ENCODE measurements around the gene TRIO.

The TRIO gene

DNA sequence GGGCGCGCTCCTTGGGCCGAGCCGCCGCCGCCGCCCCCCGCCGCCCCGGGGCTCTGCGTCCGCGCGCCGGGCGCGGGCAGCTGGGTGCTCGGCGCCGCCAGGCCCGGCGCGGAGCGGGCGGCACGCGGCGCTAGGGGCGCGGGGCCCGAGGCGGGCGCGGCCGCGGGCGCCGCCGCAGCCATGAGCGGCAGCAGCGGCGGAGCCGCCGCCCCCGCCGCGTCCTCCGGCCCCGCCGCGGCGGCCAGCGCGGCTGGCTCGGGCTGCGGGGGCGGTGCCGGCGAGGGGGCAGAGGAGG lies 351 bp downstream of the TRIO start:
- H3K4me1 ChIP-seq, result peaks cover 8% of the 10 kb centered on the region
- no peaks in the 10 kb centered on the region for H3K9me3 ChIP-seq (ENCODE audit: control insufficient read depth, low read length)

DNA sequence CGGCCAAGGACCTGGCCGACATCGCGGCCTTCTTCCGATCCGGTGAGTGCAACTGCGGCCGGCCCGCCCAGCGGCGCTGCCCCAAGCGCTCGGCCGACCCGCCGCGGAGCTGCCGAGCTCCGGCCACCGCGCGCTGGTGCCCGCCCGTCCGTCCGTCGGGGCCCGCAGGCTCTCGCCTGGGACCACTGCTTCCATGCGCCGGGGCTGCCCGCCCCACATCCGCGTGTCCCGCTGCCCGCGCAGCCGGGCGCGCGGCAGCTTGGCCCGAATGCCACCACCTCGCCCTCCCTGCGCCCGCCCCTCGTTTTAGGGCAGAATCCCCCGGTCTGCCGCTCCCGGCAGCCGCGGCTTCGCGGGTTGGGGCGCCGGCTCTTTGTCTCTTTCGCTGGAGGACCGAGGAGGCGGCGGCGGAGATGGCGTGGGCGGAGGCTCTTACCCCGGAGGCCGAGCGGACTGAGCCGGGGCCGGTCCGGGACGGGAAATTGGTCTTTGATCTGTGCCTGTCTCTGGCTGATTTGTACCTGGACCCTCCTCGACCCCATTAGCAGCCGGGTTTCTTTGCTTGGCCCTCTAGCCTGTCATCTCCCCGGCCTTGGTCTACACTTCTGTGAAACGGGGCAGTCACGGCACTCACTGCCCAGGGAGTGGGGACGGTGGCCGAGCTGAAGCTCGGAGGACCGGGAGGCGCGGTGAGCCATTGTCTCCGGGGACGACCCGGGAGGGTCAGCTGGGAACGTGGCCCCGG lies 871 bp downstream of the TRIO start:
- H3K79me2 ChIP-seq, result peaks cover 21% of the 10 kb centered on the region
- H2AFZ ChIP-seq, result peak overlapping the region; percentile 80
- H3K9me3 ChIP-seq (ENCODE audit: control insufficient read depth, low read length), result no peaks in the 10 kb centered on the region
- peaks cover 8% of the 10 kb centered on the region for H3K4me1 ChIP-seq
- H3K4me3 ChIP-seq (ENCODE audit: low read depth, low read length), result peak overlapping the region; percentile 65
- H3K9ac ChIP-seq, result peak overlapping the region; percentile 49
- H3K36me3 ChIP-seq (ENCODE audit: control insufficient read depth, insufficient read depth, low read length), result no peaks in the 10 kb centered on the region
- TF ChIP-seq, protein P1, sequence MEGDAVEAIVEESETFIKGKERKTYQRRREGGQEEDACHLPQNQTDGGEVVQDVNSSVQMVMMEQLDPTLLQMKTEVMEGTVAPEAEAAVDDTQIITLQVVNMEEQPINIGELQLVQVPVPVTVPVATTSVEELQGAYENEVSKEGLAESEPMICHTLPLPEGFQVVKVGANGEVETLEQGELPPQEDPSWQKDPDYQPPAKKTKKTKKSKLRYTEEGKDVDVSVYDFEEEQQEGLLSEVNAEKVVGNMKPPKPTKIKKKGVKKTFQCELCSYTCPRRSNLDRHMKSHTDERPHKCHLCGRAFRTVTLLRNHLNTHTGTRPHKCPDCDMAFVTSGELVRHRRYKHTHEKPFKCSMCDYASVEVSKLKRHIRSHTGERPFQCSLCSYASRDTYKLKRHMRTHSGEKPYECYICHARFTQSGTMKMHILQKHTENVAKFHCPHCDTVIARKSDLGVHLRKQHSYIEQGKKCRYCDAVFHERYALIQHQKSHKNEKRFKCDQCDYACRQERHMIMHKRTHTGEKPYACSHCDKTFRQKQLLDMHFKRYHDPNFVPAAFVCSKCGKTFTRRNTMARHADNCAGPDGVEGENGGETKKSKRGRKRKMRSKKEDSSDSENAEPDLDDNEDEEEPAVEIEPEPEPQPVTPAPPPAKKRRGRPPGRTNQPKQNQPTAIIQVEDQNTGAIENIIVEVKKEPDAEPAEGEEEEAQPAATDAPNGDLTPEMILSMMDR (IDR thresholded peaks at IDR 0.05), result no peak
- peak overlapping the region; percentile 83 for H3K27ac ChIP-seq
- no peaks in the 10 kb centered on the region for H3K27me3 ChIP-seq (ENCODE audit: control insufficient read depth, insufficient read depth, low read length)
- peak overlapping the region; percentile 91 for H3K4me2 ChIP-seq (ENCODE audit: low read length)

More for the DNA sequence above, 351 bp downstream of the TRIO start:
- no peaks in the 10 kb centered on the region for H3K27me3 ChIP-seq (ENCODE audit: control insufficient read depth, insufficient read depth, low read length)
- TF ChIP-seq, protein P1 (IDR thresholded peaks at IDR 0.05), result no peak
- no peak overlapping the region for H3K4me3 ChIP-seq (ENCODE audit: low read depth, low read length)
- H3K9ac ChIP-seq, result no peak overlapping the region
- H3K79me2 ChIP-seq, result peaks cover 16% of the 10 kb centered on the region
- no peaks in the 10 kb centered on the region for H3K36me3 ChIP-seq (ENCODE audit: control insufficient read depth, insufficient read depth, low read length)
- H3K4me2 ChIP-seq (ENCODE audit: low read length), result no peak overlapping the region
- no peak overlapping the region for H3K27ac ChIP-seq
- H2AFZ ChIP-seq, result no peak overlapping the region

DNA sequence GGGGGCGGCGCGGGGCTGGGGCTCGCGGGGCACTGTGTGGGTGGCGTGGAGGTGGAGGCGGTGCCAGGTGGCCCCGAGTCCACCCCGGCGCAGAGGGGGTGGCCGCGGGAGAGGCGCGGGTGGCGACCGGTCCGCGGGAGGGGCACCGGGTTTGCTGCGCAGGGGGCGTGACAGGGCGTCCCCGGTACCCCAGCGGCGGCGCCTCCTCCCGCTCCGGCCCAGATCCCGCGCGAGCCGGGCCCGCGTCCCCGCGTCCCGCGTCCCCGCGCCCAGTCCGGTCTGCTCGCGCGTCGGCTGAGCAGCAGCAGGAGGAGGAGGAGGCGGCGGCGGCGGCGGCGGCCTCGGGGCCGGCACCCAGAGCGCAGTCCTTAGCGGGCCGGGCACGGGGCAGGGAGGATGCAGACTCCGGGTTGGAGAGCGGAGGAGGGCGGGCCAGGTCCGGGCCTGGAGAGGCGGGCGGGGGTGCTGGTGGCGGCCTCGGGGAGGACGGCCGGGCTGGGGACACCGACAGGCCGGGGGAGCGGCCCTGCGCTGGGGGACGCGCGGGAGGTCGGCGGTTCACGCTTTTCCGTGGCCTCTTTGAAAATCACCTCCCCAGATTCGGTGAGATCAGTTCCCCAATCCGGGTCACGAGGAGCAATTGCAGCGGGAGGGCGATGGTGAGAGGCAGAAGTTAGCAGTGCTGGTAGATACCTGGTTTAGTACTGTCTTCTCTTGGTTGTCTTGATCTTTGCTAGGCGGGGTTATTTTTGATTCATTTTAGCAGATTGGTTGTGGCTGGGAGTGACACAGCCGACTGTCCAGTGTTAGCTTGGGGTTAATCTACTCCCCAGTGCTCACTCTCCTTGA lies 1.7 kb downstream of the TRIO start:
- no peaks in the 10 kb centered on the region for H3K9me3 ChIP-seq (ENCODE audit: control insufficient read depth, low read length)
- H3K4me3 ChIP-seq (ENCODE audit: low read depth, low read length), result peak overlapping the region; percentile 65
- H3K27ac ChIP-seq, result peak overlapping the region; percentile 83
- H3K4me2 ChIP-seq (ENCODE audit: low read length), result peak overlapping the region; percentile 91
- no peaks in the 10 kb centered on the region for H3K27me3 ChIP-seq (ENCODE audit: control insufficient read depth, insufficient read depth, low read length)
- peak overlapping the region; percentile 49 for H3K9ac ChIP-seq
- TF ChIP-seq, protein P1 (IDR thresholded peaks at IDR 0.05), result no peak
- H3K4me1 ChIP-seq, result peaks cover 8% of the 10 kb centered on the region
- peak overlapping the region; percentile 80 for H2AFZ ChIP-seq
- peaks cover 29% of the 10 kb centered on the region for H3K79me2 ChIP-seq
- no peaks in the 10 kb centered on the region for H3K36me3 ChIP-seq (ENCODE audit: control insufficient read depth, insufficient read depth, low read length)

DNA sequence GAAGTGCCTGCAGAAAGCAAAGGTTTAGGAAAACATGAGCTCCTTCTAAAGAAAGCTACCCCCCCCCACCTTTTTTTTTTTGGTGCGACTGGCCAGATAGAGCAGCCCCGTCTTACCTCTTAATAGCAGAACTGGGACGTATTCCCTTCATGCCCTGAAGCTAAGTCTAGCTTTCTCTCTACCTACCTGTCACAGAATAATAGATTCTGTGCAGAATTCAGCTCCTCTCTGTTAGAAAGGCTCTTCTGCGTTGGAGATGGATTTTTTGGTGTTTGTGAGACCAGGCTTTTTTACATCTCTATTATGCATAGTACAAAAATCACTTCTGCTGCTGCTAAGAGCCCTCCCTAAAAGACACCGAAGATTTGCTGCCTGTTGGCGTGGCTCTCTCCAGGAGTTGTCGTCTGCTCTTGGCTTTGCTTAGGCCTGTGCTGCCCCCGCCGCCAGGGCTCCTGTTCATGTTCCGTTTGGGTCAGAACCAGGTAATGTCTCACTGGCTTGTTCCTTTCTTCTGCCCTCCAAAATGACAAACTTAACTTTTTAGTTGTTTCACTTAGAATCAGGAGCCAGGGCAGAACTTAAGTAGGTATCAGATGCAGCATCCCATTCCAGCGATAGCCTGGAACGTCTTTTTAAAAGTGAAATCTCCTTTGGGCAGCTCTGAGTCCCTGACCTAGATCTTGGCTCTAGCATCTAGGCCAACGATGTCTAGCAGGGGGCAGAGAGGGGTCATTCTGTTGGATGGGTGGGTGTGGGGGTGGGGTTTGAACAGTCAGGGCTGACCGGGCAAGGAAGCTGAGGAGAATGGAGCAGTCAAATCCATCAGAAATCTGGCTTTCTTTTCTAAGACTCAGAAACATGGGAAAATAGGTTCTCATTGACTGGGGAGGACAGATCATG lies 2.5 kb downstream of the TRIO start:
- H3K36me3 ChIP-seq (ENCODE audit: control insufficient read depth, insufficient read depth, low read length), result no peaks in the 10 kb centered on the region
- no peak overlapping the region for H3K9ac ChIP-seq
- peaks cover 38% of the 10 kb centered on the region for H3K79me2 ChIP-seq
- H2AFZ ChIP-seq, result peak overlapping the region; percentile 17
- peak overlapping the region; percentile 65 for H3K4me3 ChIP-seq (ENCODE audit: low read depth, low read length)
- peak overlapping the region; percentile 91 for H3K4me2 ChIP-seq (ENCODE audit: low read length)
- TF ChIP-seq, protein P1 (IDR thresholded peaks at IDR 0.05), result no peak
- no peaks in the 10 kb centered on the region for H3K9me3 ChIP-seq (ENCODE audit: control insufficient read depth, low read length)
- peaks cover 8% of the 10 kb centered on the region for H3K4me1 ChIP-seq
- no peaks in the 10 kb centered on the region for H3K27me3 ChIP-seq (ENCODE audit: control insufficient read depth, insufficient read depth, low read length)
- H3K27ac ChIP-seq, result peak overlapping the region; percentile 83
